NOMO-1 (cell line): ENCODE data around the gene MRPL49.

ENCODE experiments used
- DNase-seq, 2 experiments: peaks; one replicate each; lab custom pipeline; 2025; ENCODE audit not compliant: unreplicated experiment in 2 of 2; lab: John Stamatoyannopoulos, UW

Gene MRPL49

GRCh38 chr11:65121865-65122696, at the start of gene MRPL49, which contains the start of gene FAU:
TSS of gene MRPL49 (plus strand) at chr11:65122321. CDS start at chr11:65122347, 26 bp downstream.
TSS of gene FAU (minus strand) at chr11:65122134. CDS start at chr11:65121813, 321 bp downstream.
- DNase-seq: peak; percentile 98

- DNase-seq: no peak
Observed at GRCh38 chr11:65072631-65072966, 49.5 kb upstream of the MRPL49 start.

DNA sequence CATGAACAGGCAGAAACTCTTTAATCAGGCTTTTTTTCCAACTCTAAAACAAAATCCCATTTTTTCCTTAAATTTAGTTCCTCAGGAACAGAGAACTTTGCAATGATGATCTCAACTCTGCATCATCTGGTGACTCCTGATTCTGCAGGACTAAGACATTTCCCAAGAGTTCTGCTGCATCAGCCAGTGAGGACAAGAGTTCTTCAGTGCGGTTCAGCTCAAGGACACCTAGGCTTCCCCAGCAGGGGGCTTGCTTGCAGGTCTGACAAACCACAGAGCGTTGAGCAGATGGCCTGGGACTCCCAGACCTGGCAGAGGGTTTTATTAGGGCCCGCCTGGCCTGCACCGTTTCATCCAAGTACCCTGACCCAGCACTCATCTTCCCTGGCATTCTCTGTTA, 44.7 kb upstream of the MRPL49 start:
- no peak for DNase-seq

GRCh38 chr11:65078151-65078550, 44.0 kb upstream of the MRPL49 start:
- peak; percentile 9 to 37 for DNase-seq

DNA sequence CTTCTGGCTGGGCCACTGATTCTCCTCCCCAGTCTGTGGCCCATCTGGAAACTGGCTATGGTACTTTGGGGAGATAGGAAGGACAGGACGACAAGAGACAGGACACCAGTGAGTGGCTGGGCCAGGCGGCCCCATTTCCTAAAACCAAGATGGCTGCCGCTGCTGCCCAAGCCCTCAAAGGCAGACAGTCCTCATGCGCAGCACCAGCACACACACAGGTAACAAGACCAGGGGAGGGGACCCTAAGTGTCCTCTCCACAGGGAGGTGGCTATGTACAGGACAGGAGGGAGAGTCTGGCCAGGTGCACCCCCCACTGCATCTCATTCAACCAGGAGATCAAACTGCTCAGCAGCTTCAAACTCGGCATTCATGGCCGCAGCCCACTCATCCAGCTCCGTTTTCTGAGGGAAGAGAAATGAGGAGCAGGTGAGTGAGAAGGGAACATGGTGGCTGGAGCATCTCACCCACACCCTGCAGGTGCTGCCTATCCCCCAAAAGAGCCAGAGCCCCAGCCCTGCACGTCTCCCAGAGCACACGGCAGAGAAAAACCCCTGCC, 43.3 kb upstream of the MRPL49 start:
- no peak for DNase-seq

- DNase-seq: peak in 1 of 2 experiments; percentile 12
Observed at GRCh38 chr11:65083134-65083833, 38.8 kb upstream of the MRPL49 start.

DNA sequence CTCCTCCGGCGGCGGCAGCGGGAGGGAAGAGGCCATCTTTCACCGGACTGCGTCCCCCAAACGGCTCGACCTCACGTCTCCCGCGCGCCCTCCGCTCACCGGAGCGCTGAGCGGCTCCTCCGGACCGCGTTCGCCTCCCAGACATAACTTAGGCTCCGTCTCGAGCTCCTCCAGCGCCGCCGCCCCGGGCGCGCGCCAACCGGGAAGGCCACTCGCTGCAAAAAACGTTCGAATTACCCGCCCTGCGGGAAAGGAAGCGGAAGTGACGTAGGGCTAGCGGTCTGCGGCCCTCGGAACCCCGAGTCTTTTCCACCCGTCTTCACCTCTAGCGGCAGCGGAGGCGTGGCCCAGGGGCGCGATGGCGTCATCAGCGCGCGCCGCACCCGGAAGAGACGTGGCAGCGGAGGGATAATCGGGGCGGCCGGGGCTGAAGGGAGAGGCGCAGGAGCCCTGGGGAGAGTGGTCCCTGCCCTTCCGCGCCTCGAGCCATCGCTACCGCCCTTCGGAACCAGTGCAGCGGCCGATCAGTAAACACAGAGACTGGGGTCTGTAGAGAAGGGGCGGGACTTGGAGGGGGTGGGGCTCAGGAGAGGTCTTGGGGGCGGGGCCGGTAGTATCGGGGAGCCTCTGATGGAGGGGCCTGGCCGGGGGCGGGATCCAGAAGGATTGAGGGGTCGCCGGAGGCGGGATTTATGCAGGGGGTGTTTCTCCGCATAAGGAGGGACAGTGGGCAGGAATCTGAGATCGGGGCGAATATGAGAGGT, 38.1 kb upstream of the MRPL49 start, which contains the start of the genes CDCA5 and ZFPL1:
Gene CDCA5 (minus strand): TSS at position 207 of the 764 bp plus-strand sequence. CDS start 62 bp downstream, at position 145.
Gene ZFPL1 (plus strand): TSS at position 389 of the 764 bp plus-strand sequence. CDS start 477 bp downstream, outside the sequence.
- peak; percentile 92 to 97 for DNase-seq

DNA sequence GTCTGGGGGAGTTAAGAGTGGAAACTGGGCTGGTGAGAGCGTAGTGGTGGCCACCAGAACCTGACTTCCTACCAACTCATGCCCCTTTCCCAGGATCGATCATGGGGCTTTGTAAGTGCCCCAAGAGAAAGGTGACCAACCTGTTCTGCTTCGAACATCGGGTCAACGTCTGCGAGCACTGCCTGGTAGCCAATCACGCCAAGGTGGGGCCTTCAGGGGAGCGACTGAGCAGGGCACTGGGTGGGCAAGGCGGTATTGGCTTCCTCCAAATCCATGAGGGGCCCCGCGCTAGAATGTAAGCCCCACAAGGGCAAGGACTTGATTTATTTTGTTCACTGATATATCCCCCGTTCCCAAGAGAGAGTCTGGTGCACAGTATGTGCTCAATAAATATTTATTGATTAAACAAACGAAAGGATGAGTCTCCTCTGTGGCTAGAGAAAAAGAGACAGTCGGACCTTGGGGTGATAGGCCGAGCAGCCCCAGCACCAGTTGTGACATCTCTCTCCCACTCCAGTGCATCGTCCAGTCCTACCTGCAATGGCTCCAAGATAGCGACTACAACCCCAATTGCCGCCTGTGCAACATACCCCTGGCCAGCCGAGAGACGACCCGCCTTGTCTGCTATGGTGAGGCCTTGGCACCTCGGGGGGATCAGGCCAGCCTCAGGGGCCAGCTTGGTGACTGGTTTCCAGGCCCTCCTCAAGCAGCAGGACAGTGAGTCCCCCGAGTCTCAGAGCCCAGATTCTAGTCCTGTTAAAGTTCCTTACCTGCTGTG, 37.3 kb upstream of the MRPL49 start:
- no peak for DNase-seq

- no peak for DNase-seq
Observed at GRCh38 chr11:65085446-65085845, 36.7 kb upstream of the MRPL49 start.

GRCh38 chr11:65086809-65087208, 35.3 kb upstream of the MRPL49 start:
- no peak for DNase-seq

- no peak for DNase-seq
Observed at GRCh38 chr11:65087216-65087615, 34.9 kb upstream of the MRPL49 start.

DNA sequence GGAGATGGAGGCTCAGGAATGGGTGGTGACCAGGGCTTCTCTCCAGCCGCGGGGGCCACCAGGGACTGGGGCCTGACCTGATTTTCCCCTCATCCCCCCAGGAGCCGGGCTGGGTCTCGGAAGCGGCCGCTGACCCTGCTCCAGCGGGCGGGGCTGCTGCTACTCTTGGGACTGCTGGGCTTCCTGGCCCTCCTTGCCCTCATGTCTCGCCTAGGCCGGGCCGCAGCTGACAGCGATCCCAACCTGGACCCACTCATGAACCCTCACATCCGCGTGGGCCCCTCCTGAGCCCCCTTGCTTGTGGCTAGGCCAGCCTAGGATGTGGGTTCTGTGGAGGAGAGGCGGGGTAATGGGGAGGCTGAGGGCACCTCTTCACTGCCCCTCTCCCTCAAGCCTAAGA, 34.3 kb upstream of the MRPL49 start:
- DNase-seq: no peak

DNA sequence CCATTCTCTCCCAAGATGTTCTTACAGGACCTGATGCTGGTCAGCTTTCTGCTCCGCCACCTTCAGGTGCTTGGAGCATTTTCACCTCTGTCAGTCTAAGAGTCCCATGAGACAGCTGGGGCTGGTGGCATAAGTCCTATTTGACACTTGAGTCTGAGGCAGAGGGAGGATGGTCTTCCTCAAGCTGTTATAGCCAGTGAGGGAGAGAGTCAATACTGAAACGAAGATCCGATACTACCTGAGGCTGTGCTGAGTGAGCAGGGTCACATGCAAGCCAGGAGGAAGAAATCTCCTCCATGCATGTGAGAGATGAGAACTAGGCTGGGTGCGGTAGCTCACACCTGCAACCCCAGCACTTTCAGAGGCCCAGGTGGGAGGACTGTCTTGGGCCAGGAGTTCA, 32.5 kb upstream of the MRPL49 start:
- DNase-seq: no peak

DNA sequence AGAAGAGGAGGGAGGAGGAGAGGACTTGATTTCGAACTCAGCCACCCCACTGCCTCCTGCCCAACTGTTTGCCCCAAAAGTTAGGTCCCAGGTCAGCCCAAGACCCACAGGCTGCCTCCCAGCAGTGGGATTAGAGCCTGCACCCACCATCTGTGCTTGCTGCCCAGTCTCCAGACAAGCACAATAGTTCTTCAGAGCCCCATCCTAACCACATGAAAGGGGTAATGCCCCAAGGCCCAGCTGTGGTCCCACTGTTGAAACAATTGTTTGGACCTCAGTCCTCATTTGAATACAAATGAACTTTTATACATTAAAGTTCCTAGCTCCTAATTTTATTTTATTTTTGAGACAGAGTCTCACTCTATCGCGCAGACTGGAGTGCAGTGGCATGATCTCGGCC, 31.5 kb upstream of the MRPL49 start:
- DNase-seq: no peak

- no peak for DNase-seq
Observed at GRCh38 chr11:65095427-65095826, 26.7 kb upstream of the MRPL49 start.

- peak; percentile 88 to 89 for DNase-seq
Observed at GRCh38 chr11:65095974-65096806, 25.9 kb upstream of the MRPL49 start, which contains the start of gene VPS51. TSS of gene VPS51 (plus strand) at chr11:65096214. CDS start at chr11:65096251, 37 bp downstream.

DNA sequence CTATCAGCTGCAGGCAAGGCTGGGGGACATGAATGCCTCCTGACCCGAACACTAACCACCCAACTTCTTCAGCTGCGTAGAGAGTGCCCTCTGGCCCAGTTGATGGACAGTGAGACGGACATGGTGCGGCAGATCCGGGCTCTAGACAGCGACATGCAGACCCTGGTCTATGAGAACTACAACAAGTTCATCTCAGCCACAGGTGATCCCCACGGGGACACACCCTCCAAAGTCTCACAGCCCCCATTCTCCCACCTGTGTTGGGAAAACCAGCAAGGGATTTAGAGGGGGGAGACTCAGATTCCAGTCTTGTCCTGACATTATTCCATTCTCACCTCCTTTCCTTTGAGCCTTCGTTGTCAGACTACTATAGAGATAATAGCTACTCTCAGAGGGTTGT, 25.2 kb upstream of the MRPL49 start:
- DNase-seq: no peak

DNA sequence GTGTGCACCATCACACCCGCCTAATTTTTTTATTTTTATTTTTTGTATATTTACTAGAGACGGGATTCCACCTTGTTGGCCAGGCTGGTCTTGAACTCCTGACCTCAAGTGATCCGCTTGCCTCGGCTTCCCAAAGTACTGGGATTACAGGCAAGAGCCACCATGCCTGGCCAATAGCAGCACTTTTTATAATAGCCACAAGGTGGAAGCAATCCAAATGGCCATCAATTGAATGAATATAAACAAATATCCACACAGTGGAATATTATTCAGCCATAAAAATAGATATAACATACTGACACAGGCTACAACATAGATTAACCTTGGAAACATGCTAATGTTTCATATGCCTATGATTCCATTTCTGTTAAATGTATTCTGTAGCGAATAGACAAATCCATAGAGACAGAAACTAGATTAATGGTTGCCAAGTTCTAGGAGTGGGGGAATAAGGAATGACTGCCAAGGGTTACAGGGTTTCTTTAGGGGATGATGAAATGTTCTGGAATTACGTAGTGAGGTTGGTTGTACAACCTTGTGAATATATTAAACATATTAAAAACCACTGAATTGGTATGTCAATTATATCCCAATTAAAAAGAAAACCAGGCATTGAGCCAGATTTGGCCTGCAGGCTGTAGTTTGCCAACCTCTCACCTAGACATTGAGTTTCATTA, 21.3 kb upstream of the MRPL49 start:
- no peak for DNase-seq
